GM21390 (cell line): ENCODE data around the gene ITGB1.

Experiments
- ATAC-seq: cut with Tn5 transposase; IDR thresholded peaks from one replicate; pipeline ENCODE4 v1.9.1; 2021; ENCODE audit not compliant: unreplicated experiment

The ITGB1 gene

DNA sequence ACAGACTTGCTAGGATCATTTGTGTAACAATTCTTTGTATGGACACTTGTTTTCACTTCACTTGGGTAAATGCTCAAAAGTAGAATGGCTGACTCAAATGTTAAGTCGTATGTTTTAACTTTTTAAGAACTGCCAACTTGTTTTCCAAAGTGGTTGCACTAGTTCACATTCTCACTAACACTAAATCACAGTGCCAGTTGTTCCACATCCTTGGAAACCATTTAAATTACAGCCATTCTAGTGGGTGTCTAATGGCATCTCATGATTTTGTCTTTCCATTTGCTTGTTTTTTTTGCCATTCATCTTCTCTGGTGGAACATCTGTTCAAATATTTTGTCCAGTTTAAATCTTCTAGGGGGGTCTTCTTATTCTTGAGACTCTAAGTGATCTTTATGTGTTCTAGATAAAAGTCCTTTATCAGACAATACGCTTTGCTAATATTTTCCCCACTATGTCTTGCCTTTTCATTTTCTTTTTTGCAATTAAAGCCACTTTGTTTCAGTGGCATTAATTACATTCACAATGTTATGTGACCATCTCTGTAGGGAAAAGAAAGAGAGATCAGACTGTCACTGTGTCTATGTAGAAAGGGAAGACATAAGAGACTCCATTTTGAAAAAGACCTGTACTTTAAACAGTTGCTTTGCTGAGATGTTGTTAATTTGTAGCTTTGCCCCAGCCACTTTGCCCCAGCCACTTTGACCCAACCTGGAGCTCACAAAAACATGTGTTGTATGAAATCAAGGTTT is 63.9 kb downstream of the ITGB1 start:
- no peak for ATAC-seq

DNA sequence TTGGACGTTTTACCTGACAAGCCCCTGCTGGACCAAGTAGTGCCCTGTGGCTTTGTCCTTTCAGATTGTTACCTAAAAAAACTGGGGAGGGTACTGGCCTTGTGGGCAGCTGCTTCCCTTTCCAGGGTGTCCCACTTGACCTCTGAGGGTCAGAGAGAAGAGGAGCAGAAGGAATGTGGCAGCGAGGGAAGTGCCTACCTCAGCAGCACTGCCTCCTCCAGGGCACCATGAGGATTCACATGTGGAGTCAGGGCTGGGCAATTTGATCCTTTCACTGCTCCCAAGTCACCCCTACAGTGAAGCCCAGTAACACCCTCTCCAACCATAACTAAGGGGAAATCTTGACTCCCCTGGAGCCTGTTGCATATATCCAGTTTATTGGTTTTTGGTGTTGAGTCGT is 64.6 kb downstream of the ITGB1 start:
- ATAC-seq: no peak

- ATAC-seq: no peak
Measured at GRCh38 chr10:32891261-32891660, 66.8 kb downstream of the ITGB1 start.

GRCh38 chr10:32890444-32890843 is 67.6 kb downstream of the ITGB1 start:
- no peak for ATAC-seq

GRCh38 chr10:32889631-32890212 is 68.3 kb downstream of the ITGB1 start:
- no peak for ATAC-seq

GRCh38 chr10:32888161-32888927 is 69.7 kb downstream of the ITGB1 start:
- no peak for ATAC-seq

DNA sequence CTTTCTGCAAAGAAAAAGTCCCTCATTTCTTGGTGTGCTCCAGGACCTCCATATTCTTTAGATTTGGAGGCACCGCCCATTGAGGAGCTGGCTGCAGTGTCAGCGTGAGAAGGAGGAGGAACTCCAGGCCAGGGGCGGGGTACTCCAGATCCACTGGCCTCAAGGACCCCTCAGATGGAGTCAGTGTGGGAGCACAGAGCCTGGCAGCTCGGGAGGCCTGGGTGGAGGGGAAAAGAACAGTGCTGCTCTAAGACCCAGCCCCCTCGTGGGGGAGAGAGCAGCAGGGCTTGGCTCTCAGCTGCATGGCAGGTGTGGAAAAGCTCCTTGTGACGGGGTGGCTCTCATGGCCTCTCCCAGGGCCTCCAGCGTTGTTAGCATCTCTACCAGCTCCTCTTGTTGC is 70.5 kb downstream of the ITGB1 start:
- ATAC-seq: no peak

DNA sequence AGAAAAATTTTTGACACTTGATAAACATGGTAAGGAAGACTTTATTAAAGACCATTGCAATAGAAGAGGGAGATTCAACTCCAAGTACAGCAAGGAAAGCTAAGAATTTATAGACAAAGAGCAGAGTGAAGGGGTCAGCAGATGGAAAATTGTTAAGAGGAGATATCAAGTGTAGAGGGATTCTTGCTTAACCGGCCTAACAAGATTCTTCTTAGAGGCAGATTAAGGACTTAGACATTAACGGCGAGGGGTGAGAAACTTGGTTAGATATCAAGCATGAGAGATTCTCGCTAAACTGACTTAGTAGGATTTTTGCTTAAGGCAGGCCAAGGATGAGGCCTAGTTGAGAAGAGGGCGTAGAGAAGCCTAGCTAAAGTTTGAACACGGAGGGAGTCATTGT is 76.0 kb downstream of the ITGB1 start:
- ATAC-seq: no peak

- no peak for ATAC-seq
Measured at GRCh38 chr10:32878646-32879045, 79.4 kb downstream of the ITGB1 start.

- ATAC-seq: no peak
Measured at GRCh38 chr10:32877915-32878314, 80.1 kb downstream of the ITGB1 start.

DNA sequence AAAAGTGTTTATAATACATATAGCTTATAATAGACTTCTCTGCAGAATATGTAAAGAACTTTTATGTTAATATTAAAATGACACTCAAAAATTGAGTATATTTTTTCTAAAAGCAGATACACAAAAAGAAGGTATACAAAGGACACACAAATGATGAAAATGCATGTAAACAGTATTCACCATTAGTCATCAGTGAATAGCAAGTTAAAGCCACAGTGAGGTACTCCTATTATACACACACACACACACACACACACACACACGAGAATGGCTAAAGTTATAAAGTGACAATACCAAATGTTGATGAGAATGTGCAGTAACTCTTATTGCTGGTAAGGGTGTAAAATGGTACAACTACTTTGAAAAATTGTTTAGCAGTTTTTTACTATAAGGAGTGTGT is 92.9 kb downstream of the ITGB1 start:
- no peak for ATAC-seq

DNA sequence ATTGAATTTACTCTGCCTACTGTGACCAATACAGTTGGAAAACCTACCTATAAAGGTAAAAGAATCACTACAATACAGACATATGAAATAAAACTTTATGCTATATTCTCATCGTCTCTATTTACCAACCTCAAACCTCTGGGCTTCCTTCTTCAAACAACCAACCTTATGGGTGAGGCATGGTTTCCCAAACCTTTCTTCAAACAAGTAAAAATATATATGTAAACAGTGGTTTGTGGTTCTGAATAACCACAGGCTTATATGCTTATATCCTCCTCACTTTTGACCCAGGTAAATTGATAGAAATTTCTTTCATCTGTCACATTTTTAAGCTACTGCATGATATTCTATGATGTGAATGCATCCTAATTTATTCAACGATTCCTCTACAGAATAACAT is 103.6 kb downstream of the ITGB1 start:
- ATAC-seq: no peak

DNA sequence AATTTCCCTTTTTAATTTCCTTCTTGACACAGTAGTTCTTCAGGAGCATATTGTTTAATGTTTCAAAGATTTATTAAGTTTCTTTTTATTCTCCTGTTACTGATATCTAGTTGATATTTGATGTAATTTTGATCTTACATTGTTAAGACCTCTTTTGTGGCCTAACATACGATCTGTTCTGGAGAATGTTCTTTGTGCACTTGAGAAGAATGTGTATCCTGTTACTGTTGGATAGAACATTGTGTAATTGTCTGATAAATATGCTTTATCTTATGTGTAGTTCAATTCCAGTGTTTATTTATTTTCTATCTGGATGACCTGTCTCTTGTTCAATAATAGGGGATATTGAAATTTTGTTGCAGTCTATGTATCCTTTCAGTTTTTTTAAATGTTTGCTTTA is 106.7 kb downstream of the ITGB1 start:
- no peak for ATAC-seq
